H1 (cell line): ENCODE measurements around the gene SLC36A4. TPM values are rescaled to one million over a fixed set of nuclear protein-coding genes. Genes with fewer than 3 reads are reported as not detected.

Source experiments
- CTCF ChIA-PET: fragments of 300-600 bp; sonication (Branson Sonifier 250); formaldehyde crosslinking; loops from one replicate; lab custom pipeline; 2021; ENCODE audit not compliant: partially characterized antibody; lab: Charles Lee
- POLR2A ChIA-PET: fragments of 300-600 bp; sonication (Branson Sonifier 250); formaldehyde crosslinking; loops from one replicate; lab custom pipeline; 2021; ENCODE audit warnings: inconsistent platforms; ENCODE audit not compliant: partially characterized antibody; lab: Charles Lee
- DNase-seq, 2 experiments: peaks; one replicate each; pipeline versions ENCODE4 v3.0.0 to v3.0.0-alpha.2; 2010 to 2022; ENCODE audit warnings: low spot score in 2 of 2, low read depth in 1 of 2, mixed read lengths in 1 of 2
- FAIRE-seq: peaks from 2 replicates; lab custom pipeline; 2011; peaks lifted over from hg19 to GRCh38; lab: Jason Lieb, UNC
- H2AFZ ChIP-seq: 2 replicates; pipeline ENCODE4 v1.8.1; 2012; ENCODE audit warnings: low read length, inconsistent platforms
- H2AK5ac ChIP-seq: 2 replicates; pipeline ENCODE4 v1.6.1; 2013; ENCODE audit warnings: low read depth, low read length
- H2BK120ac ChIP-seq: replicated peaks from 2 replicates; pipeline ENCODE3; 2013; ENCODE audit warnings: low read depth, low read length, inconsistent platforms
- H2BK12ac ChIP-seq: 2 replicates; pipeline ENCODE4 v1.6.1; 2013; ENCODE audit warnings: low read depth, low read length
- H2BK15ac ChIP-seq: 2 replicates; pipeline ENCODE4 v1.6.1; 2013; ENCODE audit warnings: low read length
- H2BK20ac ChIP-seq: 2 replicates; pipeline ENCODE4 v1.6.1; 2013; ENCODE audit warnings: low read length
- H2BK5ac ChIP-seq: 2 replicates; pipeline ENCODE4 v1.6.1; 2013; ENCODE audit warnings: low read depth, low read length
- H3K14ac ChIP-seq: 2 replicates; pipeline ENCODE4 v1.6.1; 2013; ENCODE audit warnings: inconsistent platforms; ENCODE audit not compliant: insufficient read length
- H3K18ac ChIP-seq: 2 replicates; pipeline ENCODE4 v1.6.1; 2013; ENCODE audit warnings: low read length; ENCODE audit errors: extremely low read depth
- H3K23ac ChIP-seq: 2 replicates; pipeline ENCODE4 v1.6.1; 2013; ENCODE audit warnings: inconsistent platforms; ENCODE audit not compliant: insufficient read length
- H3K23me2 ChIP-seq: 2 replicates; pipeline ENCODE4 v1.6.1; 2013; ENCODE audit warnings: low read depth, low read length
- H3K27ac ChIP-seq: 2 replicates; pipeline ENCODE4 v1.6.1; 2011; ENCODE audit warnings: low read depth, low read length, inconsistent platforms
- H3K27me3 ChIP-seq, 4 experiments: replicated peaks in 1 of 4; 1 replicate in 1 of 4; 2 replicates in 3 of 4; pipeline versions ENCODE4 v1.6.1 to v1.8.1; 2011 to 2013; ENCODE audit warnings: low read length in 3 of 4, mild to moderate bottlenecking in 3 of 4, inconsistent platforms in 2 of 4, mixed read lengths in 2 of 4, moderate library complexity in 1 of 4; ENCODE audit not compliant: control insufficient read depth in 3 of 4, insufficient read depth in 3 of 4; ENCODE audit errors: extremely low read depth in 1 of 4
- H3K36me3 ChIP-seq, 4 experiments: 2 replicates each; pipeline versions ENCODE4 v1.6.1 to v1.8.1; 2011 to 2013; ENCODE audit warnings: mild to moderate bottlenecking in 4 of 4, low read length in 3 of 4, moderate library complexity in 2 of 4, control low read depth in 1 of 4, inconsistent platforms in 1 of 4; ENCODE audit not compliant: insufficient read depth in 4 of 4, control insufficient read depth in 2 of 4
- H3K4ac ChIP-seq: replicated peaks from 2 replicates; pipeline ENCODE3; 2013; ENCODE audit warnings: low read length, low read depth, mixed read lengths, inconsistent platforms; ENCODE audit not compliant: insufficient read length
- H3K4me1 ChIP-seq, 4 experiments: replicated peaks in 1 of 4; 1 replicate in 1 of 4; 2 replicates in 3 of 4; pipeline versions ENCODE4 v1.6.1 to v1.8.1; 2011 to 2013; ENCODE audit warnings: low read length in 3 of 4, inconsistent platforms in 2 of 4, mixed read lengths in 1 of 4; ENCODE audit not compliant: insufficient read depth in 4 of 4, control insufficient read depth in 3 of 4
- H3K4me2 ChIP-seq, 2 experiments: 2 replicates each; pipeline versions ENCODE4 v1.6.1 to v1.8.1; 2011 to 2013; ENCODE audit warnings: low read depth in 2 of 2, low read length in 2 of 2, control low read depth in 1 of 2, inconsistent platforms in 1 of 2, mild to moderate bottlenecking in 1 of 2; ENCODE audit not compliant: insufficient read depth in 1 of 2
- H3K4me3 ChIP-seq, 4 experiments: fragments of 200-600, 300-600 bp in 1 of 4; sonication (generic), shearing (Covaris generic), sonication (Bioruptor Twin) in 1 of 4; 2 replicates each; pipeline versions ENCODE4 v1.5.1 to v1.8.1; 2011 to 2016; ENCODE audit warnings: low read length in 4 of 4, low read depth in 3 of 4, control low read depth in 2 of 4, inconsistent platforms in 2 of 4, mild to moderate bottlenecking in 2 of 4, mixed read lengths in 1 of 4, moderate library complexity in 1 of 4; ENCODE audit not compliant: insufficient read depth in 2 of 4; ENCODE audit errors: extremely low read depth in 1 of 4
- H3K56ac ChIP-seq: replicated peaks from 2 replicates; pipeline ENCODE3; 2013; ENCODE audit warnings: low read depth, mild to moderate bottlenecking, mixed read lengths, low read length, inconsistent platforms; ENCODE audit not compliant: insufficient read length
- H3K79me1 ChIP-seq: 2 replicates; pipeline ENCODE4 v1.6.1; 2013; ENCODE audit warnings: low read depth, low read length, control low read depth
- H3K79me2 ChIP-seq, 2 experiments: 2 replicates each; pipeline versions ENCODE4 v1.6.1 to v1.8.1; 2012 to 2013; ENCODE audit warnings: low read length in 2 of 2, mild to moderate bottlenecking in 2 of 2, inconsistent platforms in 1 of 2; ENCODE audit not compliant: insufficient read depth in 2 of 2, control insufficient read depth in 1 of 2
- H3K9ac ChIP-seq, 4 experiments: replicated peaks in 1 of 4; 1 replicate in 1 of 4; 2 replicates in 3 of 4; pipeline versions ENCODE4 v1.6.1 to v1.8.1; 2011 to 2013; ENCODE audit warnings: low read depth in 3 of 4, low read length in 3 of 4, control low read depth in 2 of 4, mild to moderate bottlenecking in 2 of 4, moderate library complexity in 2 of 4, inconsistent platforms in 1 of 4; ENCODE audit errors: extremely low read depth in 1 of 4
- H3K9me3 ChIP-seq, 2 experiments: 2 replicates each; pipeline versions ENCODE4 v1.6.1 to v1.8.1; 2012 to 2013; ENCODE audit warnings: mild to moderate bottlenecking in 2 of 2, moderate library complexity in 2 of 2, control low read depth in 1 of 2, inconsistent platforms in 1 of 2, low read depth in 1 of 2, low read length in 1 of 2, mixed read lengths in 1 of 2; ENCODE audit not compliant: insufficient read depth in 2 of 2
- H4K20me1 ChIP-seq, 2 experiments: replicated peaks in 1 of 2; 2 replicates each; pipeline versions ENCODE3 to v1.8.1; 2011 to 2013; ENCODE audit warnings: inconsistent platforms in 2 of 2, low read length in 2 of 2, mild to moderate bottlenecking in 1 of 2; ENCODE audit not compliant: insufficient read depth in 2 of 2, control insufficient read depth in 1 of 2
- H4K5ac ChIP-seq: 2 replicates; pipeline ENCODE4 v1.6.1; 2013; ENCODE audit warnings: low read length, low read depth, mixed read lengths, inconsistent platforms; ENCODE audit not compliant: insufficient read length
- H4K8ac ChIP-seq: 2 replicates; pipeline ENCODE4 v1.8.0; 2013; ENCODE audit warnings: mild to moderate bottlenecking, moderate library complexity, low read length, inconsistent platforms; ENCODE audit not compliant: insufficient read depth; ENCODE audit errors: extremely low read depth
- H4K91ac ChIP-seq: replicated peaks from 2 replicates; pipeline ENCODE3; 2013; ENCODE audit warnings: low read length, mixed read lengths, inconsistent platforms; ENCODE audit not compliant: insufficient read length
- ATF3 ChIP-seq: IDR thresholded peaks from 2 replicates; pipeline ENCODE4 v1.6.1; 2011; ENCODE audit warnings: low read depth, mild to moderate bottlenecking, low read length; ENCODE audit not compliant: insufficient read depth
- CBX5 ChIP-seq: fragments of 300-800, 300-1000 bp; sonication (generic); IDR thresholded peaks from 2 replicates; pipeline ENCODE4 v1.7.1; 2016; ENCODE audit warnings: antibody characterized with exemption, low read length, low read depth
- CBX8 ChIP-seq: fragments of 300-800, 300-1000 bp; sonication (generic); IDR thresholded peaks from 2 replicates; pipeline ENCODE4 v1.7.1; 2016; ENCODE audit warnings: low read depth, low read length, borderline replicate concordance
- CHD2 ChIP-seq: IDR thresholded peaks from 2 replicates; pipeline ENCODE4 v1.6.1; 2012; ENCODE audit warnings: low read length, improper control_type of control experiment
- GABPA ChIP-seq: IDR thresholded peaks from 2 replicates; pipeline ENCODE4 v1.6.1; 2011; ENCODE audit warnings: mild to moderate bottlenecking, low read length, moderate library complexity, borderline replicate concordance; ENCODE audit not compliant: insufficient read depth
- MAFK ChIP-seq: IDR thresholded peaks from 2 replicates; pipeline ENCODE4 v1.6.1; 2012; ENCODE audit warnings: low read depth, mild to moderate bottlenecking, improper control_type of control experiment, low read length
- NRF1 ChIP-seq: IDR thresholded peaks from 2 replicates; pipeline ENCODE4 v1.6.1; 2011; ENCODE audit warnings: mild to moderate bottlenecking, low read depth, low read length, improper control_type of control experiment
- RXRA ChIP-seq: IDR thresholded peaks from 2 replicates; pipeline ENCODE4 v1.6.1; 2011; ENCODE audit warnings: low read depth, mild to moderate bottlenecking, low read length, moderate library complexity; ENCODE audit not compliant: insufficient read depth
- SIN3A ChIP-seq, 2 experiments: IDR thresholded peaks in 1 of 2; conservative IDR thresholded peaks in 1 of 2; 2 replicates each; pipeline ENCODE4 v1.6.1; 2011 to 2012; ENCODE audit warnings: low read length in 2 of 2, improper control_type of control experiment in 1 of 2, low read depth in 1 of 2, mild to moderate bottlenecking in 1 of 2
- SRF ChIP-seq: IDR thresholded peaks from 2 replicates; pipeline ENCODE4 v1.6.1; 2011; ENCODE audit warnings: mild to moderate bottlenecking, low read depth, low read length, moderate library complexity
- TAF7 ChIP-seq: optimal IDR thresholded peaks from 2 replicates; pipeline ENCODE3; 2011; ENCODE audit warnings: low read depth, mild to moderate bottlenecking, inconsistent platforms, low read length, moderate library complexity, borderline replicate concordance
- ZNF274 ChIP-seq: IDR thresholded peaks from 2 replicates; pipeline ENCODE4 v1.7.0; 2012; ENCODE audit warnings: low read length, borderline replicate concordance; ENCODE audit errors: extremely low read depth
- WGBS, 2 experiments: shearing (Covaris generic) in 1 of 2; methylation state at CpG; one replicate each; pipeline versions ENCODE4 v1.1.6 to v1.1.7; 2013 to 2015; ENCODE audit warnings: low lambda C conversion rate in 2 of 2, mixed read lengths in 2 of 2, inconsistent platforms in 1 of 2, low coverage in 1 of 2, missing lambda C conversion rate in 1 of 2; ENCODE audit not compliant: insufficient replicate concordance in 2 of 2, insufficient coverage in 1 of 2, insufficient read length in 1 of 2; ENCODE audit errors: extremely low coverage in 1 of 2, missing lambda C conversion rate in 1 of 2; 5-methylcytosine and 5-hydroxymethylcytosine counted together
- polyA plus RNA-seq, 7 experiments: library from polyadenylated mRNA; depleted of rRNA in 3 of 7; stranded (reverse) in 5 of 7; unstranded in 2 of 7; fragments of >200 nt in 5 of 7; fragments of 200-250 nt in 2 of 7; gene quantifications; 1 replicate in 5 of 7; 2 replicates in 1 of 7; 4 replicates in 1 of 7; pipeline versions ENCODE4 v1.2.1 to v1.2.3, GENCODE V29; 2011 to 2013; ENCODE audit warnings: missing spikeins in 2 of 7, mixed read lengths in 2 of 7
- total RNA-seq: library from RNA; stranded (reverse); fragmentation: NEBNext Ultra II Directional; extraction: Animal tissue kit (Norgen Biotek cat#: 25700); gene quantifications from 2 replicates; pipeline ENCODE4 v1.2.1, GENCODE V29; 2021

Gene SLC36A4
- total and polyA plus RNA-seq, 2 of the 8 experiments (the other 6 are each of a cell fraction or from before 2014, with no cell fraction given) = 10.2 to 22.7 TPM

GRCh38 chr11:93114304-93114703, 83.5 kb downstream of the SLC36A4 start:
- WGBS, 2 experiments = 68% methylated on average over 4 of the region's 4 CpGs; no CpG with 5 or more reads in 1 of the 2 experiments
- Histone ChIP-seq H3K23me2 (no peaks in the 10 kb centered on the region; the same call in 1 of the 2 replicates), H3K9ac (no peak overlapping the region), H2BK5ac (no peak overlapping the region), H2AFZ (no peak overlapping the region), H3K4ac (no peak overlapping the region), H2BK120ac (no peak overlapping the region), H3K27me3 (no peaks in the 10 kb centered on the region), H3K23ac (no peak overlapping the region), H4K91ac (no peak overlapping the region), H3K36me3 (peaks cover 0 to 2% (median 0%) of the 10 kb centered on the region in 4 experiments; a peak in 1 of 8 replicates), H3K4me1 (peaks cover 2 to 30% (median 25%) of the 10 kb centered on the region in 4 experiments), H3K4me3 (no peak overlapping the region), H4K8ac (no peak overlapping the region), H2BK15ac (no peak overlapping the region), H2BK12ac (no peak overlapping the region), H3K4me2 (no peak overlapping the region), H2AK5ac (no peak overlapping the region), H3K56ac (no peak overlapping the region), H2BK20ac (0 out of 2 replicates have a peak overlapping the region, but pooled peaks have one; percentile 28), H4K20me1 (no peaks in the 10 kb centered on the region), H3K18ac (no peak overlapping the region), H3K14ac (no peak overlapping the region), H4K5ac (no peak overlapping the region), H3K27ac (no peak overlapping the region), H3K79me1 (no peaks in the 10 kb centered on the region), H3K9me3 (peaks cover 2% of the 10 kb centered on the region in 2 experiments; a peak in 1 of 4 replicates), H3K79me2 (no peaks in the 10 kb centered on the region)
- ChIA-PET POLR2A (interaction anchor here (0.7 to 2.4 kb wide), 2 partner anchors 14 to 173 kb away, joined by 3 to 10 read pairs; no protein-coding TSS in a partner anchor), CTCF (interaction anchor here (0.6 to 3.3 kb wide), 27 partner anchors 10 to 900 kb away, joined by 3 to 33 read pairs (median 7); no protein-coding TSS in a partner anchor)
- DNase-seq = no peak
- FAIRE-seq = no peak
- TF ChIP-seq SIN3A (conservative IDR thresholded peaks at IDR 0.05 in 1 of 2, IDR thresholded peaks at IDR 0.05 in 1 of 2; ENCODE audit: low read depth in 1 of 2, low read length in 2 of 2) (no peak), CBX8 (no peak), NRF1 (no peak), ZNF274 (no peak), CHD2 (no peak), ATF3 (no peak), RXRA (no peak), GABPA (no peak), SRF (no peak), TAF7 (no peak), CBX5 (no peak), MAFK (no peak)
